ENCODE data around the gene TRIM33. TPM values are rescaled to one million over a fixed set of nuclear protein-coding genes. Genes with fewer than 3 reads are reported as not detected.

The TRIM33 gene
- polyA plus RNA-seq, 1 donor (not counting 4 experiments of a cell fraction or from before 2014, with no cell fraction given), result 26.4 TPM

- Histone ChIP-seq H3K9ac (ENCODE audit: control insufficient read depth, extremely low read depth, insufficient read depth, low read length) (no peak overlapping the region), H3K4me2 (ENCODE audit: control insufficient read depth, extremely low read depth, insufficient read depth, low read depth, low read length) (no peak overlapping the region), H3K27me3 (ENCODE audit: control insufficient read depth, extremely low read depth, insufficient read depth, low read length) (no peaks in the 10 kb centered on the region), H3K79me2 (ENCODE audit: control insufficient read depth, insufficient read depth, low read length) (no peaks in the 10 kb centered on the region), H3K4me1 (ENCODE audit: control insufficient read depth, extremely low read depth, insufficient read depth, low read length) (no peaks in the 10 kb centered on the region), H3K9me1 (ENCODE audit: control insufficient read depth, extremely low read depth, insufficient read depth, low read length) (no peaks in the 10 kb centered on the region), H3K27ac (ENCODE audit: control insufficient read depth, insufficient read depth, low read length) (no peak overlapping the region), H3K36me3 (ENCODE audit: control insufficient read depth in 2 of 2, extremely low read depth in 1 of 2, insufficient read depth in 2 of 2, low read length in 2 of 2) (no peaks in the 10 kb centered on the region), H3K9me3 (ENCODE audit: control insufficient read depth, low read depth, low read length) (no peaks in the 10 kb centered on the region), H4K20me1 (ENCODE audit: control insufficient read depth, extremely low read depth, insufficient read depth, low read length) (no peaks in the 10 kb centered on the region), H2AFZ (ENCODE audit: control insufficient read depth, low read length) (no peak overlapping the region), H3K4me3 (ENCODE audit: control insufficient read depth in 2 of 3, extremely low read depth in 1 of 3, insufficient read depth in 2 of 3, low read depth in 1 of 3, low read length in 3 of 3) (no peak overlapping the region)
- no peak for TF ChIP-seq EZH2 (IDR thresholded peaks at IDR 0.05; ENCODE audit: low read length)
- TF ChIP-seq, protein P1, sequence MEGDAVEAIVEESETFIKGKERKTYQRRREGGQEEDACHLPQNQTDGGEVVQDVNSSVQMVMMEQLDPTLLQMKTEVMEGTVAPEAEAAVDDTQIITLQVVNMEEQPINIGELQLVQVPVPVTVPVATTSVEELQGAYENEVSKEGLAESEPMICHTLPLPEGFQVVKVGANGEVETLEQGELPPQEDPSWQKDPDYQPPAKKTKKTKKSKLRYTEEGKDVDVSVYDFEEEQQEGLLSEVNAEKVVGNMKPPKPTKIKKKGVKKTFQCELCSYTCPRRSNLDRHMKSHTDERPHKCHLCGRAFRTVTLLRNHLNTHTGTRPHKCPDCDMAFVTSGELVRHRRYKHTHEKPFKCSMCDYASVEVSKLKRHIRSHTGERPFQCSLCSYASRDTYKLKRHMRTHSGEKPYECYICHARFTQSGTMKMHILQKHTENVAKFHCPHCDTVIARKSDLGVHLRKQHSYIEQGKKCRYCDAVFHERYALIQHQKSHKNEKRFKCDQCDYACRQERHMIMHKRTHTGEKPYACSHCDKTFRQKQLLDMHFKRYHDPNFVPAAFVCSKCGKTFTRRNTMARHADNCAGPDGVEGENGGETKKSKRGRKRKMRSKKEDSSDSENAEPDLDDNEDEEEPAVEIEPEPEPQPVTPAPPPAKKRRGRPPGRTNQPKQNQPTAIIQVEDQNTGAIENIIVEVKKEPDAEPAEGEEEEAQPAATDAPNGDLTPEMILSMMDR (optimal IDR thresholded peaks at IDR 0.05 in 1 of 3, IDR thresholded peaks at IDR 0.05 in 1 of 3, conservative IDR thresholded peaks at IDR 0.05 in 1 of 3; ENCODE audit: extremely low read depth in 1 of 3, insufficient read depth in 2 of 3, low read length in 3 of 3), result no peak
- no peak for DNase-seq (ENCODE audit: low read depth, low spot score)
- FAIRE-seq, result no peak
- dilution Hi-C loops (cut with MboI; ENCODE audit: extremely low pct_ligation_motif_present, low sequenced_read_pairs), result no loop called here
Observed at GRCh38 chr1:114552106-114552639, 41.2 kb upstream of the TRIM33 start.

DNA sequence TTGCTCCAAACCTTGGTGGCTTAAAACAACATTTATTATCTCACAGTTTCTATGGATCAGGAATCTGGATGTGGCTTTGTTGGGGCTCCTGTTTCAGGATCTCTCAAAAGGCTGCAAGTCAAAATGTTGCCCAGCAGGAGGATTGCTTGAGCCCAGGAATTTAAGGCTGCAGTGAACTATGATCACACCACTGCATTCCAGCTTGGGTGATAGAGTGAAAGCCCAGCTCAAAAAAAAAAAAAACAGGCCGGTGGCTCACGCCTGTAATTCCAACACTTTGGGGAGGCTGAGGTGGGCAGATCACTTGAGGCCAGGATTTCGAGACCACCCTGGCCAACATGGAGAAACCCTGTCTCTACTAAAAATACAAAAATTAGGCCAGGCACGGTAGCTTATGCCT is 40.4 kb upstream of the TRIM33 start:
- TF ChIP-seq EZH2 (IDR thresholded peaks at IDR 0.05; ENCODE audit: low read length), result no peak
- TF ChIP-seq, protein P1 (optimal IDR thresholded peaks at IDR 0.05 in 1 of 3, IDR thresholded peaks at IDR 0.05 in 1 of 3, conservative IDR thresholded peaks at IDR 0.05 in 1 of 3; ENCODE audit: extremely low read depth in 1 of 3, insufficient read depth in 2 of 3, low read length in 3 of 3), result no peak
- H3K36me3 ChIP-seq (ENCODE audit: control insufficient read depth in 2 of 2, extremely low read depth in 1 of 2, insufficient read depth in 2 of 2, low read length in 2 of 2), result no peaks in the 10 kb centered on the region
- H3K79me2 ChIP-seq (ENCODE audit: control insufficient read depth, insufficient read depth, low read length), result no peaks in the 10 kb centered on the region
- no peaks in the 10 kb centered on the region for H3K9me3 ChIP-seq (ENCODE audit: control insufficient read depth, low read depth, low read length)
- no peak overlapping the region for H3K4me2 ChIP-seq (ENCODE audit: control insufficient read depth, extremely low read depth, insufficient read depth, low read depth, low read length)
- H2AFZ ChIP-seq (ENCODE audit: control insufficient read depth, low read length), result no peak overlapping the region
- no peak for FAIRE-seq
- H3K27ac ChIP-seq (ENCODE audit: control insufficient read depth, insufficient read depth, low read length), result no peak overlapping the region
- DNase-seq (ENCODE audit: low read depth, low spot score), result no peak
- no peak overlapping the region for H3K9ac ChIP-seq (ENCODE audit: control insufficient read depth, extremely low read depth, insufficient read depth, low read length)
- no peaks in the 10 kb centered on the region for H4K20me1 ChIP-seq (ENCODE audit: control insufficient read depth, extremely low read depth, insufficient read depth, low read length)
- no peaks in the 10 kb centered on the region for H3K9me1 ChIP-seq (ENCODE audit: control insufficient read depth, extremely low read depth, insufficient read depth, low read length)
- H3K4me1 ChIP-seq (ENCODE audit: control insufficient read depth, extremely low read depth, insufficient read depth, low read length), result no peaks in the 10 kb centered on the region
- H3K27me3 ChIP-seq (ENCODE audit: control insufficient read depth, extremely low read depth, insufficient read depth, low read length), result no peaks in the 10 kb centered on the region
- no peak overlapping the region for H3K4me3 ChIP-seq (ENCODE audit: control insufficient read depth in 2 of 3, extremely low read depth in 1 of 3, insufficient read depth in 2 of 3, low read depth in 1 of 3, low read length in 3 of 3)
- dilution Hi-C loops (cut with MboI; ENCODE audit: extremely low pct_ligation_motif_present, low sequenced_read_pairs), result no loop called here
